AG04449 (cell line): ENCODE measurements around the gene SOX5.
"Not testable (repeated sequence)": the region's sequence is repeated elsewhere in the genome, so short reads cannot be mapped to it uniquely, and the experiment has no call there.

Experiments used
- CTCF ChIA-PET: fragments of 350-600 bp; formaldehyde crosslinking; extraction: SDS; loops from one replicate; lab custom pipeline; 2021; ENCODE audit warnings: antibody characterized with exemption; lab: Yijun Ruan, JAX
- POLR2A ChIA-PET: fragments of 400-600, 350-600 bp; formaldehyde crosslinking; extraction: SDS; loops from one replicate; lab custom pipeline; 2020; ENCODE audit warnings: antibody characterized with exemption, inconsistent platforms; lab: Yijun Ruan, JAX
- DNase-seq: peaks from one replicate; pipeline ENCODE4 v3.0.0-alpha.2; 2010; ENCODE audit warnings: low read depth, low spot score
- H3K4me3 ChIP-seq: 2 replicates; pipeline ENCODE4 v1.5.1; 2011; ENCODE audit warnings: low read depth, mild to moderate bottlenecking, control low read depth, low read length
- CTCF ChIP-seq: IDR thresholded peaks from one replicate; pipeline ENCODE4 v1.5.1; 2011; ENCODE audit warnings: mild to moderate bottlenecking, moderate library complexity, low read length, control low read depth, inconsistent platforms; ENCODE audit not compliant: insufficient read depth; ENCODE audit errors: missing control alignments

SOX5 gene

DNA sequence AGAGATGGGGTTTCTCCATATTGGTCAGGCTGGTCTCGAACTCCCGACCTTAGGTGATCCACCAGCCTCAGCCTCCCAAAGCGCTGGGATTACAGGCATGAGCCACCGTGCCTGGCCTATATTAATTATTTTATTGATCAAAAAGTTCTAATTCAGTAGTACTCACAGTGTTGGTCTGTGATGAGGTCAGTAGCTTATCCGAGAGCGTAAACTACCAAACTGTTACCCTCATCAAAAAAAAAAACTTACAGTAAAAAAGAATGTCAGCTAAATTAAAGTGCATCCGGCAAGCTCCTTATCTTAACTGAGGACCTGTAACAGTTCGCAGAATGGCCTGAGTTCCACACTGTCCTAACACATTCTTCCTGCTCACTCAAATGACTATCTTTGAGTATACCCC lies 228.2 kb downstream of the SOX5 start:
- no peak for TF ChIP-seq CTCF
- no peak for DNase-seq
- POLR2A ChIA-PET: no interaction called here
- CTCF ChIA-PET: no interaction called here
- no peak overlapping the region for H3K4me3 ChIP-seq

GRCh38 chr12:23719493-23719892 lies 230.0 kb downstream of the SOX5 start:
- ChIA-PET POLR2A (no interaction called here), CTCF (no interaction called here)
- no peak for TF ChIP-seq CTCF
- no peak overlapping the region for H3K4me3 ChIP-seq
- no peak for DNase-seq

GRCh38 chr12:23710361-23710760 lies 239.1 kb downstream of the SOX5 start:
- POLR2A ChIA-PET, H3K4me3 ChIP-seq, DNase-seq, CTCF ChIA-PET: not testable (repeated sequence)

DNA sequence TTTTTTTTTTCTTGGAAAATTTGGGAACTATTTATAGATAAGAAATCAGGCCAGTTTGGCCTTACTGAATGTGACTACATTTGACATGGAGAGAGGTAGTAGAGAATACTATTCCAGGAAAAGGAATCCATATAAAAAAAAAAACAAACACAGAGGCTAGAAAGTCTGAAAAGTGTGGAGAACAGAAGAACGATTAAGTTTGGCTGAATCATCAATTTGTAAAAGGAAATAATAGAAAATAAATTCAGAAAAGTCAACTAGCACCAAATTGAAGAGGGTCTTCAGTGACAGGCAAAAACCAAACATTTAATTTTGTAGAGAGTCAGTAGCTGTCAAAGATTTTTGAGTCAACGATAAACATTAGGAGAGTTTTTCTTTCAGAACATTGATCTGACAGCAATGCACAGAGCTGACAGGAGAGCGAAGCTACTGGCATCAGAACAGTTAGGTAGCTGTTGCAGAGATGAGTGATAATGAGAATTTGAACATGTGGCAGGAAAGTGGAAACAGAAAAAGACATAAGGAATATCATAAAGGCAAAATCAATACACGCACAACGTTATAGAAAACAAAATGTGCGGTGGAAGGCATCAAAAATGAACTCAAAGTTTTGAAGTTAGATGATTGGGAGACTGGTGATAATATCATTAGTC lies 241.2 kb downstream of the SOX5 start:
- no peak overlapping the region for H3K4me3 ChIP-seq
- ChIA-PET CTCF (no interaction called here), POLR2A (no interaction called here)
- TF ChIP-seq CTCF: no peak
- no peak for DNase-seq

DNA sequence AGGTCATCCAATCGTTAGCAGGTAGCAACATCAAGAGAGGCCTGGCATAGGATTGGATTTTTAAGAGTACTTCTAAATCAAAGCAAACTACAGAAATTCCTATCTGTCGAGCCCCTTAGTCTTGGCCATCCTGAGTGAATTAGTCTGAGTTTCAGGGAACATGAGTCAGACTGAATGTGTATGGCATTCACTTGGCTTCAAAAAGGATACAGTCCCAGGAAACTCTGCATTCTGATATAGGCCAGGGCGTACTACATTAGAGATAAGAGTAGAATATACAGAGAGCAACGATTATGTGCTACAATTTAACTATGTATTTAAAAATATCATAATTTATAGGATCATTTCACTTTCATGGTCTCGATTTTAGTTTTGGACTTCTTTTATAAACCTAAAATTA lies 242.2 kb downstream of the SOX5 start:
- no peak for TF ChIP-seq CTCF
- no peak for DNase-seq
- no peak overlapping the region for H3K4me3 ChIP-seq
- POLR2A ChIA-PET: no interaction called here
- CTCF ChIA-PET: no interaction called here

DNA sequence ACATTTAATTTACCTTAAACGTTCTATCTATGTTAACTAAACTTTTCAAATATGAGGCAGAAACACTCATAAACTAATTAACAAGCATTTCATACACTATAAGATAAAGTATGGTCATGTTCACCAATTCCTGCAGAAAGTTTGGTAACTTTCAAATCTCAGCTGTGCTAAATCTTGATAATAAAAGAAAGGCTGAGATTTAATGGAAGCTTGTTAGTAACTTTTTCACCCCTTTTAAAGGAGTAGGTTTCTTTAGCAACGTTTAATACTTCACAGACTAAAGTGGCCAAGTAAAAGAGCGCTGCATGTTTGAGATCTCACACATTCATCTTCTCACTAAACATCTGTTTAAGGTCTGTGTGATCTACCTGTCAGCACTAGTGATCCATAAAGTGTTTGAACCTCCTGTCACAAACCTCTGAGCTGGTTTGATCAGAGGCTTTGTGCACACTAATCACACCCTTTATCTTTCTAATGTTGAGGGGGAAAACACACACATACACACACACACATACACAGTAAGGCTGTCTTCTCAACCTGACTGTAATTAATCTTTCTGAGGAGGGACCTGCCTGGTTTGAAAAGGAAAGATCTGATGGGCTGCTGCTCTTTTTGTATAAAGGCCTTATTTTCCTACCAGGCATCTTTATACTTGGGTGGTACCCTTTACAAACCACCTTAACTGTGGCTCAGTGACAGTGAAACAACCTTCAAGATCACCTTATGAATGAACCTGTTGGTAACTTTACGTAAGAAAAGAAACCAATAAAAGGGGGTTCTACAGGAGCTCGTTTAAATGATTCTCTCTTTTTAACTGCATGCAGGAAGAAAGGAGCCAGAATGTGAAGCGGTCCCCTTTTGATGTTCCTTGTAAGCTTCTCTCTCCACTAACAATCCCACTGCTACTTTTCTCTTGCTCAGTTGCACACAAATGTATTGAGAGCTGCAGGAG lies 244.2 kb downstream of the SOX5 start:
- no peak for DNase-seq
- ChIA-PET POLR2A (interaction anchor here (0.6 kb wide), 1 partner anchor 66 kb away, joined by 3 read pairs; no protein-coding TSS in a partner anchor), CTCF (no interaction called here)
- no peak overlapping the region for H3K4me3 ChIP-seq
- no peak for TF ChIP-seq CTCF

- TF ChIP-seq CTCF: no peak
- H3K4me3 ChIP-seq: no peak overlapping the region
- ChIA-PET POLR2A (no interaction called here), CTCF (no interaction called here)
- DNase-seq: no peak
These were observed 246.4 kb downstream of the SOX5 start for GRCh38 chr12:23703051-23703450.
